Osteoblast (primary cell): ENCODE results near the gene FAM13A. TPM values are rescaled to one million over a fixed set of nuclear protein-coding genes. Genes with fewer than 3 reads are reported as not detected.
"Not testable (repeated sequence)": the region's sequence is repeated elsewhere in the genome, so short reads cannot be mapped to it uniquely, and the experiment has no call there.

Experiments used
- DNase-seq: peaks from one replicate; pipeline ENCODE4 v3.0.0; 2011; ENCODE audit warnings: low spot score, mixed read lengths; ENCODE audit not compliant: insufficient read length; ENCODE audit errors: missing footprints
- H2AFZ ChIP-seq: 2 replicates; pipeline ENCODE4 v1.6.0; 2011; ENCODE audit warnings: mild to moderate bottlenecking, low read length
- H3K27ac ChIP-seq: 2 replicates; pipeline ENCODE4 v1.5.1; 2011; ENCODE audit warnings: mild to moderate bottlenecking, low read depth, low read length, moderate library complexity
- H3K27me3 ChIP-seq: 2 replicates; pipeline ENCODE4 v1.6.0; 2012; ENCODE audit warnings: mild to moderate bottlenecking, control low read depth, inconsistent platforms, low read length, moderate library complexity; ENCODE audit not compliant: insufficient read depth
- H3K36me3 ChIP-seq: 2 replicates; pipeline ENCODE4 v1.5.1; 2011; ENCODE audit warnings: mild to moderate bottlenecking, low read length, control low read depth, moderate library complexity; ENCODE audit not compliant: insufficient read depth
- H3K4me1 ChIP-seq: 2 replicates; pipeline ENCODE4 v1.5.1; 2011; ENCODE audit warnings: mild to moderate bottlenecking, low read length, control low read depth, moderate library complexity; ENCODE audit not compliant: insufficient read depth
- H3K4me2 ChIP-seq: 2 replicates; pipeline ENCODE4 v1.6.0; 2011; ENCODE audit warnings: mild to moderate bottlenecking, low read length; ENCODE audit not compliant: insufficient read depth
- H3K4me3 ChIP-seq: fragments of 200-600 bp; sonication (generic); 3 replicates; pipeline ENCODE4 v1.5.1; 2012; ENCODE audit warnings: mild to moderate bottlenecking, low read length, inconsistent platforms; ENCODE audit not compliant: insufficient read depth
- H3K79me2 ChIP-seq: 2 replicates; pipeline ENCODE4 v1.6.0; 2012; ENCODE audit warnings: mild to moderate bottlenecking, low read length, control low read depth, inconsistent platforms; ENCODE audit not compliant: insufficient read depth
- H3K9me3 ChIP-seq: 2 replicates; pipeline ENCODE4 v1.5.1; 2011; ENCODE audit warnings: low read depth, low read length, control low read depth
- H4K20me1 ChIP-seq: 2 replicates; pipeline ENCODE4 v1.6.0; 2012; ENCODE audit warnings: mild to moderate bottlenecking, low read length, control low read depth; ENCODE audit not compliant: insufficient read depth
- total RNA-seq: library from RNA; depleted of rRNA; stranded (reverse); fragments of >200 nt; gene quantifications from 2 replicates; pipeline ENCODE4 v1.2.3, GENCODE V29; 2012
- TF ChIP-seq, protein P1 (sequence below): IDR thresholded peaks from 2 replicates; pipeline ENCODE4 v1.5.1; 2011; ENCODE audit warnings: mild to moderate bottlenecking, low read depth, low read length, moderate library complexity; ENCODE audit errors: extremely low read depth

Gene FAM13A
- total RNA-seq, 1 donor = 18.8 TPM

- H4K20me1 ChIP-seq = no peaks in the 10 kb centered on the region
- no peak overlapping the region for H2AFZ ChIP-seq
- H3K9me3 ChIP-seq = no peaks in the 10 kb centered on the region
- H3K27me3 ChIP-seq = no peaks in the 10 kb centered on the region
- TF ChIP-seq, protein P1, sequence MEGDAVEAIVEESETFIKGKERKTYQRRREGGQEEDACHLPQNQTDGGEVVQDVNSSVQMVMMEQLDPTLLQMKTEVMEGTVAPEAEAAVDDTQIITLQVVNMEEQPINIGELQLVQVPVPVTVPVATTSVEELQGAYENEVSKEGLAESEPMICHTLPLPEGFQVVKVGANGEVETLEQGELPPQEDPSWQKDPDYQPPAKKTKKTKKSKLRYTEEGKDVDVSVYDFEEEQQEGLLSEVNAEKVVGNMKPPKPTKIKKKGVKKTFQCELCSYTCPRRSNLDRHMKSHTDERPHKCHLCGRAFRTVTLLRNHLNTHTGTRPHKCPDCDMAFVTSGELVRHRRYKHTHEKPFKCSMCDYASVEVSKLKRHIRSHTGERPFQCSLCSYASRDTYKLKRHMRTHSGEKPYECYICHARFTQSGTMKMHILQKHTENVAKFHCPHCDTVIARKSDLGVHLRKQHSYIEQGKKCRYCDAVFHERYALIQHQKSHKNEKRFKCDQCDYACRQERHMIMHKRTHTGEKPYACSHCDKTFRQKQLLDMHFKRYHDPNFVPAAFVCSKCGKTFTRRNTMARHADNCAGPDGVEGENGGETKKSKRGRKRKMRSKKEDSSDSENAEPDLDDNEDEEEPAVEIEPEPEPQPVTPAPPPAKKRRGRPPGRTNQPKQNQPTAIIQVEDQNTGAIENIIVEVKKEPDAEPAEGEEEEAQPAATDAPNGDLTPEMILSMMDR = no peak
- H3K4me3 ChIP-seq = no peak overlapping the region
- H3K36me3 ChIP-seq = no peaks in the 10 kb centered on the region
- H3K4me1 ChIP-seq = no peaks in the 10 kb centered on the region
- no peak overlapping the region for H3K27ac ChIP-seq
- H3K4me2 ChIP-seq = no peak overlapping the region
- no peak for DNase-seq
- no peaks in the 10 kb centered on the region for H3K79me2 ChIP-seq
Measured at GRCh38 chr4:88928852-88929251, 128.1 kb downstream of the FAM13A start.

- H3K4me2 ChIP-seq = no peak overlapping the region
- H3K79me2 ChIP-seq = no peaks in the 10 kb centered on the region
- TF ChIP-seq, protein P1 = no peak
- no peaks in the 10 kb centered on the region for H3K9me3 ChIP-seq
- no peak overlapping the region for H2AFZ ChIP-seq
- H4K20me1 ChIP-seq = no peaks in the 10 kb centered on the region
- no peaks in the 10 kb centered on the region for H3K27me3 ChIP-seq
- no peaks in the 10 kb centered on the region for H3K36me3 ChIP-seq
- H3K27ac ChIP-seq = no peak overlapping the region
- no peak for DNase-seq
- H3K4me3 ChIP-seq = no peak overlapping the region
- H3K4me1 ChIP-seq = no peaks in the 10 kb centered on the region
Measured at GRCh38 chr4:88927420-88927819, 129.6 kb downstream of the FAM13A start.

- Histone ChIP-seq H3K9me3 (no peaks in the 10 kb centered on the region), H3K27ac (no peak overlapping the region), H3K79me2 (no peaks in the 10 kb centered on the region), H4K20me1 (no peaks in the 10 kb centered on the region), H3K36me3 (no peaks in the 10 kb centered on the region), H3K4me2 (no peak overlapping the region), H2AFZ (no peak overlapping the region), H3K4me1 (no peaks in the 10 kb centered on the region), H3K4me3 (no peak overlapping the region), H3K27me3 (no peaks in the 10 kb centered on the region)
- DNase-seq = no peak
- TF ChIP-seq, protein P1 = no peak
Measured at GRCh38 chr4:88919056-88919455, 137.9 kb downstream of the FAM13A start.

- not testable (repeated sequence) for H4K20me1 ChIP-seq, H3K79me2 ChIP-seq, H2AFZ ChIP-seq, H3K27me3 ChIP-seq, H3K27ac ChIP-seq, H3K4me1 ChIP-seq, H3K36me3 ChIP-seq, H3K4me3 ChIP-seq, DNase-seq, H3K9me3 ChIP-seq, H3K4me2 ChIP-seq
Measured at GRCh38 chr4:88913181-88913580, 143.8 kb downstream of the FAM13A start.
